Thyroid gland (tissue), 4 donors: Measurements from ENCODE around the gene TMEM263.

ENCODE experiments used
- CTCF ChIP-seq, 6 experiments: fragments of 200-600 bp in 3 of 6; fragments of 450-650 bp in 3 of 6; sonication (generic) in 3 of 6; IDR thresholded peaks; one replicate each; pipeline ENCODE4 v1.5.1; 2016 to 2019; ENCODE audit warnings: antibody characterized with exemption in 6 of 6, mild to moderate bottlenecking in 2 of 6, inconsistent platforms in 1 of 6, moderate library complexity in 1 of 6
- POLR2A ChIP-seq, 2 donors: fragments of 450-650 bp; IDR thresholded peaks; one replicate each; pipeline ENCODE4 v1.6.1; 2017; ENCODE audit warnings: antibody characterized with exemption in 2 of 2, mild to moderate bottlenecking in 2 of 2, moderate library complexity in 1 of 2

DNA sequence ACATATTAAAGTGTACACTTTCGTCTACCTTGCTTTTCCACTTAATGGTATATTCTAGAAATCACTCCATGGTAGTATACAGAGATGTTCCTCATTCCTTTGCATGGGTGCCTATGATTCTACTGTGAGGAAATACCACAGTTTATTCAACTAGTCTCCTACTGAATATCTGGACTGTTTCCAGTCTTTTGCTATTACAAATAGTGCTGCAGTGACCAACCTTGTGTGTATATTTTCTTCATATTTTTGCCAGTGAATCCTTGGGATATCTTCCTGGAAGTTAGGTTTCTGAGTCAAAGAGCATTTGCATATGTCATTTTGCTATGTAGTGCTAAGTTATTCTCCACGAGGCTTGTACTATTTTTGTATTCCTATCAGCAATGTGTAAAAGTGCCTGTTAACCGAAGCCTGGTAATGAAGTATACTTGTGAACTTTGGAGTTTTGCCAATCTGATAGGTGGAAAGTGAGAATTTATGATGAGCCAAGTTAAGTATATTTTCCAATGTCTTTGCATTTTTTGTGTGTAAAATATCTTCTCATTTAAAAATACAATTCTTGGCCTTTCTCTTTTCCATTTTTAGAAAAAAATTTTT lies 31.3 kb upstream of the TMEM263 start:
- no peak for TF ChIP-seq POLR2A (IDR thresholded peaks at IDR 0.05)
- no peak for TF ChIP-seq CTCF (IDR thresholded peaks at IDR 0.05)
